GM21515 (cell line): ENCODE measurements around the gene USP32.
"Not testable (repeated sequence)": the region's sequence is repeated elsewhere in the genome, so short reads cannot be mapped to it uniquely, and the experiment has no call there.

Experiments
- ATAC-seq: cut with Tn5 transposase; IDR thresholded peaks from one replicate; pipeline ENCODE4 v1.9.1; 2021; ENCODE audit not compliant: unreplicated experiment

USP32 gene

DNA sequence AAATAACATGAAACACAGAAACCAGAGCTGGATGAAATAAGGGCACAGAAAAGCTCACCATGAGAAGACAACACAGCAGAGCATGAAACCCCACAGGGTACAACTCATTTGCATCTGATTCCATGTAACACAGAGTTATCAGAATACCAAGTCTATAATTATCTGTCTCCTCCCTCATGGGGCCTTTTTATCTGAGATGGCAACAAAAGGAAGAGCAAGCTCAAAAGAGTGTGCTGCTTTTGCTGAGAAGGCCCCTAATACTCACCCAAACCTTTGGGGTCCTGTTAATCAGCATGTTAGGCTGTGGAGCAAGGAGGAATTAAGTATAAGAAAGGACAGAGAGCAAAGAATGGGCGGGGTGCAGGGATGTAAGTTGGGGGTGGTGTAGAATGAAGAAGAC lies 205.6 kb downstream of the USP32 start:
- not testable (repeated sequence) for ATAC-seq

DNA sequence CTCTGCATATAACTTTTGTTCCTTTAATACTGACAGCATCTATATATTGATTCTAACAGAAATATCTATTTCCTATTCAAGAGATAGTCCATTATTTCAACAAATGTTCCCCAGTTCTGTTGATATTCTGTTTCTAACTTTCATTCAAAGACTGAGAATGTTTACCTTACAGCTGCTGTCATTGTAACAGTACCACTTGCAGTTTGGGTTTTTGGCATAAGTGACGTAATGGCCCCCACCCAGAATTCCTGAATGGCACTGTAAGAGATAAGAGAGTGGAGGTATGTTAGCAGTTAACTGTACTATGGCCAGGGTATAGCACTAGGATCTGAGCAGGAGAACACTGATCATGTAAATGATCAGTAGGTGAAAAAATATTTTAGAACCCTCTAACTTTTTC lies 211.6 kb downstream of the USP32 start:
- not testable (repeated sequence) for ATAC-seq

DNA sequence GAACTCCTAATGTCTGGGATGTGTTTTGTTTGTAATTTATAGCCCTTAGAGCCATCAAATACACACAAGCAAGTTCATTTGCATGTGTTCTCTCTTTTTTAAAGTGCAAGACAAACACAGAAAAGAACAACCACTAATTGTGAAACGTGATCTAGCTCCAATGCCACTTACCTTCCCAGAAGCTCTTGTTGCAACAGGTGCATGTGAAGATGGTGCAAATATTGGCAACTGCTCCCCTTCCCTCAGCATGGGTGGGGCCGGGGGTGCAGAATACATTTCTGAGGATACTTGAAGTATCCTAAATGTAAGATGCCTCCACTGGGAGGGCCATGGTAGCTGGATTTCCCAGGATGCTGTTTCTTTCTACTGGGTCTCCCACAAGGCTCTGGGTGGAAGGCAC lies 213.8 kb downstream of the USP32 start:
- not testable (repeated sequence) for ATAC-seq

DNA sequence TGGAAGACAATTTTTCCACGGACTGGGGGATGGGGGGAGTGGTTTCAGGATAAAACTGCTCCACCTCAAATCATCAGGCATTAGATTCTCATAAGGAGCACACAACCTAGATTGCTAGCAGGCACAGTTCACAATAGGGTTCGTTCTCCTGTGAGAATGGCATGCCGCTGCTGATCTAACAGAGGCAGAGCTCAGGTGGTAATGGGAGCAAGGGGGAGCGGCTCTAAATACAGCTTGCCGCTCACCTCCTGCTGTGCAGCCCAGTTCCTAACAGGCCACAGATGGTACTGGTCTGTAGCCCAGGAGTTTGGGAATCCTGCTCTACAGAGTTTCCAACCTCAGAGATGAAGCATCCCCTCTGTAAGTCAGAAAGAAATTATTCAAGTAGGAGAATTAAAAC lies 215.2 kb downstream of the USP32 start:
- not testable (repeated sequence) for ATAC-seq

DNA sequence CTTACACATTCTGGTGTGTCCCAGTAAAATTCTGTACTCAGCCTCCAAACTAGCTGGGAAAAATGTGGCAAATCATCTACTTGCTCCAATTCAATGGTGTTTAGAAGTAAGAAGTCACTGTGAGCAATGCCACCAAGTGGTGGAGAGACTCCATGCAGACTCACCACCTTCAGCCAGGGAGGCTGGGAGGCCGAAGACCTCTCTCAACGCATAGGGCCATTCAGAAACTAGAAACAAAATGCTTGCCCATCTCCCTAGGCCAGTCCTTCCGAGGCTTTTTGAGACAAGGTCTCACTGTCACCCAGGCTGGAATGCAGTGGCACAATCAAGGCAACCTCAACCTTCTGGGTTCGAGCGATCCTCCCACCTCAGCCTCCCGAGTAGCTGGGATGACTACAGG lies 217.2 kb downstream of the USP32 start:
- not testable (repeated sequence) for ATAC-seq

DNA sequence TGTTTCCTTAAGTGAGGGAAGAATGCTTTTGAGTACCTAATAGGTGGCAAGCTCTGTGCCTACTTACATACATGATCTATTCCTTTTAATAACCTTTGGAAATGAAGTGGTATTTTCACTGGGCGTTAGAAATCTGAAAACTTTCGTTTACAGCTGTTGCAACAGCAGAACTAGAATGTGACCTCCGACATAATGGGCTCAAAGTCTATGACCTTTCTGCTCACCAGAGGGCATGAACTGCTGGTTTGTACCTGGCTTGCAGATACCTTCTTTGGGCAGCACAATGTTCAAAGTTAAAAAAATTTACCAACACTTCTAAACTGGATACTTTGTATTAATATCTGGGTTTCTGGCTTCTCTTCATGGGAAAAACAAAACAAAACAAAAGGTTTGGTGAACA lies 217.9 kb downstream of the USP32 start:
- ATAC-seq, result no peak

DNA sequence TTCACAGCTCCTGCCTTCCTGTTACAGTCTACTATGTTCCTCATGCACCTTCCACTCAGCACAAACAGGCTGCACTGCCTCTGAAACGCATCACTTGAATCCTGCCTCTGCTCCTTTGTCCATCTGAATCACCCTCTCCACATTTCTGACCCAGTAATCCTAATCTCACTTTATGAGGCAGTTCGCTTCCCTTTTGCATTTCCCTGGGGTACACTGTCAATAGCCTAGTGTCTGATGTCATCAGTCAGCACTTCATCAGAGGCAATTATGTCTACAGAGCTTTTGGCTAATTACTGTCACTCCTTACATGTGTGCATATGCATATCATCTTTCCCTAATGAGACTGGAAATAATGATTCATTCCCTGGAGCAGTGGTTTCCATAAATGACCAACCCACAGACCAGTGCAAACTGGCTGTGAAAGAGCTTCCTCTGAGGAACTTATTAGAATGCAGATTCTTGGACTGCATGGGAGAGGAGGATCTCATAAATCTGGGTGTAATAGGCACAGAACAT lies 218.6 kb downstream of the USP32 start:
- no peak for ATAC-seq

DNA sequence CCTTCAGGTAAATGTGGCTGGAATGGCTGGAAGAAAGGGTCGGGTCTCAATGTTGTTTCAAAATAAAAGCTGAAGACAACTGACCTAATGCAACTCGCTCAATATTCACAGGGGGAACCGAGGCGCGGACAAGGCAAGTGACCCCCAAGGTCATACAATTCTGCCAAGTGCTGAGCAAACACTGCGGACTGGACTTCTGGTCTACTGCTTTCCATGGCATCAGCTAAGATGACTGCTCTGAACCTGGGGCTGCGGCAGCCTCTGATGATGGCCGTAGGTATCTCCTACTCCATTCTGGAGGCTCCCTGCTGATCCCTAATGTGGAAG lies 220.2 kb downstream of the USP32 start:
- no peak for ATAC-seq

DNA sequence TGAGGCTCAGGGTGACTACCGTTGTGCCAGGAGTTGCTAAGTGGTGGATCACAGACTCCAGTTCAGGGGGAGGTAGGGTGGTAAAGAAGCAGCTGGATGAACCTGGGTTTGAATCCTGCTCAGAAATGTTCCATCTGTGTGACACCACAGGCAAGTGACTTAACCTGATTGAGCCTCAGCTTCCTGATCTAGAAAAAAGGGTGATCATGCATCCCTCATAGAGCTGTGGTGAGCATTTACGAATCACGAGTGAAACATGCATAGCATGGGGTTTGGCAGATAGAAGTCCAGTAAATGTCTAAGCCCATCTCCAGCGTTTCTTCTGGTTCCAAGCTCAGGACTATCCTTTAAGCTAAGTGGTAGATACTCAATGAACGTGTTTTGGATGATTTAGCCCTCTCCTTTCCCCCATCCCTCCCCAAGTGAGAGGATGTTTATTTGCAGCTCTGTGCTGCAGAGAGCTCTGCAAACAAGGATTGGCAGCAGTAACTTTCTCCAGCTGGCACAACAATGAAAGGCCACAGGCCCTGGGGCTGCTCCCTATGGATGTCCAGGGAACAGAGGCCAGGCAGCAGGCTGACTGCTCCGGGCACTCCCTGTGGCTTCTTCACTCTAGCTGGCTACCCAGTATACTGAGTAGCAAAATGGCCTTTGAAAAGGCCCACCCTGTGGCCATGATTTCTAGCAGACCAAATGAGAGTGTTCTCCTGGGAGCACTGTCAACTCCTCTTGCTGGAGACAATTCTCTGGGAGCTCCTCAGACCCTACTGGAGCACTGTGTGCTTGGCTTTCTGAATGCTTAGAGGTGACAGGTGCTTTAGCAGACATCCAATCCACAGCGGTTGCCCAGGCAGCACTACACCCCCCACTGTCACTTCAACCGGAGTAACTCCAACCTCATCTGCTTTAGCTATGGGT lies 220.8 kb downstream of the USP32 start:
- ATAC-seq, result no peak

DNA sequence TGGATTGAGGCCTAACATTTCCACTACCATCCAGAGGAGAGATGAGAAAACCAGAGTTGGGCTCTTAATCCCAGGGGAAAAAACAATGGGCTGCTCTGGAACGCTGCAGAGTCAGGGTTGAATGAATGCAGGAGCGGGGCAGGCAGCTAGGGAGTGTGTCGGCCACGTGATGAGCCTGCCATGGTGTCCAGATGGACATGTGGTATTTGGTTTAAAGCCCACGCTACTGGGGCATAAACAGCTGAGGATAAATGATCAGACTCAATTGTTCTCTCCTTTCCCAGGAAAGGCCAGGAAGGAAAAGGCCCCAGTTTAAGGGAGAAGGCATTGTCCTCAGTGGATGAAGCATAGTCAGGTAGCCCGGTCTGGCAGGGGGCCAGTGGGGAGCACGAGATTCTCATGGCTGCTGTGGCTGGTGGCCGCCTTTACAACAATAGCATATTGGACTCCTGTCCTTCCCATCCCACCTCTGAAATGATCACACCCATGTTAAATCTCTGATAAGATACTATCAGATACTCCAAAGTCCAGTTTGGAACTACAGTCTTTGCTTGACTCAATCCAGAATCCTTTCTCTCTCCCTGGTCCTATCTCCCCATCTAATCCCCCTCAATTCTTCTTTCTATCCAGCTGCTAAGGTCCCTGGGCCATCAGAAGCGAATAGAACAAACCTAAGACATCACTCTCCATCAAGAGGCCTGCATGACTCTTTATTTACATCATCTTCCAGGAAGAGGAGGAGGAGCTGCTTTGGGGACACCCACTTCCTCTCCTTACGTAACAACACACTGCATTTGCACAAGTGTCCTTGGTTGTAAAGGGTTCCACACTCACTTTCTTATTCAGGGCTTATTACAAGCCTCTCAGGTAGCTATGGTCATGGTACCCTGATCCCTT lies 221.8 kb downstream of the USP32 start:
- ATAC-seq, result no peak

DNA sequence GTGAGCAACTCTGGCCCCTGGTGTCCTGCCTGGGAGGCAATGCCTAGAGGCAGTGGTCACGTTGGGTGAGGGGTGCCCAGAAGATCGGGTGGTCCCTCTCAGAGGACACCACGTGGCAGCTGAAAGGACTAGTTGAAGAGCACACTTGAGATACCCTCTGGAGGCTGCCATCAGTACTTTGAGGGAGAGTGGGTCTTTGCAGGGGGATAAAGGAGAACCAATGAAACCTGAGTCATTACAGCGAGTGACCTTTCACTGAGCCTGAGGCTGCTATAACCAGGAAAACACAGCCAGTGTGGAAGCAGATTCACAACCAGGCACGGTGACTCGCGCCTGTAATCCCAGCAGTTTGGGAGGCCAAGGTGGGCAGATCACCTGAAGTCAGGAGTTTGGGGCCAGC lies 223.3 kb downstream of the USP32 start:
- no peak for ATAC-seq

DNA sequence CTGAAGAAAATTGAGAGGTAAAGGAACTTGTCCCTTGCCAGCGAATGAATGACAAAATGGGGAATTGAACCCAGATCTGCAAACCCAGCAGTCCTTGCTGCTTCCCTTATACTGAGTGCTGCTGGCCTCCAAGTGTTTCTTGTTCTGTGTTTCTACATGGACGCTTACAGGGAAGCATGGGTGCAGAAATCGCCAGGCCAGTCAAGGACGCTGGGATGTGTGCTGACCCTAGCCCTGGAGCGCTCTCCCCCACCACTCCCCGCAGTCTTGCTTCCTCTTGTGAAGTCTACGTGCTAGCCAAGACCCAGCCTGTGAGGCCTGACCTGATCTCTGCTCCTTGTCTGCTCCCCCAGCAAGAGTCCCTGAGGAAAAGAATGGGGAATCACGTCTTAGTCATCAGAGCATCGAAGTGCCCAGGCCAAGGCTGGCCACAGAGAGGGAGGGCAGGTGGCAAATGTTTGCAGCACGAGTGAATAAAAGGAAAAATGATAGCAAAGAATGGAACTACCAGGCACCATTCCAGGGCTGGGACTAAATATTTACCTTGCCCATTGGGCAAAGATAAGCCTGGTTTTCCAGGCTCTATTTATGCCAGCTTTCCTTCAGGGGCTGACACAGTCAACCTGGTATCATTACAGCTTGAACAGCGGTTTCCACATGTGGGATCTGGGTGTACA lies 224.7 kb downstream of the USP32 start:
- ATAC-seq, result no peak

DNA sequence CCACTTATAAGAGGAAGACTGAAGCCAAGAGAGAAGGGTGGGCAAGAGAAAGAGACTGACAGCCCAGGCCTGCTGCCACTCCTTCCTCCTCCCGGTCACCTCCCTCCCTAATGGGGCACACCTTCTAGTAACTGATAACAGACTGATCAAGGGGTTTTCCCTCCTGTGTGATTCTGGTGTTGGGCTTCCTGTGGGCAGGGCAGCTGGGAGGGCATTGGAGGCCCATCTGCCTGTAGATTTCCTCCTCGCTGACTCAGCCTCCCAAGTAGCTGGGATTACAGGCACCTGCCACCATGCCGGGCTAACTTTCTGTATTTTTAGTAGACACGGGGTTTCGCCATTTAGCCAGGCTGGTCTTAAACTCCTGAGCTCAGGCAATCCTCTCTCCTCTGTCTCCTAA lies 226.0 kb downstream of the USP32 start:
- no peak for ATAC-seq

DNA sequence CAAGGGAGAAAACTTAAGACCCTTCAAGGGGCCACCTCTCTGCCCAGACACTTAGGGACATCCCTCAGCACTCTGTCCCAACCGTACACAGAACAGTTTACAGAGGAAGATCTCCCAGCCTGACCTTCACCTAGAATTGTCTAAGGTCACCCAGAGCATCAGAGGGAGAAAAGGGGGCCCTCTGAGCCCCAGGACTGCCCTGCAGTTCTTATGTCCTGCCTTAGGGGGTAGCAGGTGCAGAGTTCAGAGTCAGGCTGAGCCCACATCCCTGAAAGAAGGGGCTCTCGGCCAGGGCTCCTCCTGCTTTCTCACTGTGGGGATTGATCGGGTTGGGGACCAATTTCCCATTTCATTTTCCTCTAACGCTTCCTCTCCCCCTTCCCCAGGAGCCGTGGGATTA lies 226.7 kb downstream of the USP32 start:
- ATAC-seq, result no peak

DNA sequence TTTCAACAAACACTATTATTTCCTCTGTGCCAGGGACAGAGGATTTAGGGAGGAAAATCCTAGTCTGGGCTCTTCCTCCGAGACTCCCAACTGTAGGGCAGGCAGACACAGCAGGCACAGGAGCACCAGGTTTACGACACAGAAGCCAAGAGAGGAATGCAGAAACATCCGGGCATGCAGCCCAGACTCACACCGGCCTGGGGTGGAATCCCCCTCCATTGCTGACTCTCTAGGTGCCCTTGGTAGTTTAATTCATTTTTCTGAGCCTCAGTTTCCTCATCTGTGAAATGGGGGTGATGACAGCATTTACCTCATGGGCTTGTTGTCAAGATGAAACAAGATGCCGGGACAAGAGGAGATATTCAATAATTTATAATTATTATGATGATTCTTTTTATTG lies 227.2 kb downstream of the USP32 start:
- ATAC-seq, result no peak

DNA sequence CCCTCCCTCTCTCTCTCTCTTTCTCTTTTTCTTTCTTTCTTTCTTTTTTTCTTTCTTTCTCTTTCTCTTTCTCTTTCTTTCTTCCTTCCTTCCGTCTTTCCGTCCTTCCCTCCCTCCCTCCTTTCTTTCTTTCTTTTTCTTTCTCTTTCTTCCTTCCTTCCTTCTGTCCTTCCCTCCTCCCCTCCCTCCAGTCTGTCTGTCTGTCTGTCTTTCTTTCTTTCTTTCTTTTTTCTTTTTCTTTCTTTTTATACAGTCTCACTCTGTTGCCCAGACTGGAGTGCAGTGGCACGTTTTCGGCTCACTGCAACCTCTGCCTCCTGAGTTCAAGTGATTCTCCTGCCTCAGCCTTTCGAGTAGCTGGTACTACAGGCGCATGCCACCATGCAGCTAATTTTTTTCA lies 227.8 kb downstream of the USP32 start:
- no peak for ATAC-seq

DNA sequence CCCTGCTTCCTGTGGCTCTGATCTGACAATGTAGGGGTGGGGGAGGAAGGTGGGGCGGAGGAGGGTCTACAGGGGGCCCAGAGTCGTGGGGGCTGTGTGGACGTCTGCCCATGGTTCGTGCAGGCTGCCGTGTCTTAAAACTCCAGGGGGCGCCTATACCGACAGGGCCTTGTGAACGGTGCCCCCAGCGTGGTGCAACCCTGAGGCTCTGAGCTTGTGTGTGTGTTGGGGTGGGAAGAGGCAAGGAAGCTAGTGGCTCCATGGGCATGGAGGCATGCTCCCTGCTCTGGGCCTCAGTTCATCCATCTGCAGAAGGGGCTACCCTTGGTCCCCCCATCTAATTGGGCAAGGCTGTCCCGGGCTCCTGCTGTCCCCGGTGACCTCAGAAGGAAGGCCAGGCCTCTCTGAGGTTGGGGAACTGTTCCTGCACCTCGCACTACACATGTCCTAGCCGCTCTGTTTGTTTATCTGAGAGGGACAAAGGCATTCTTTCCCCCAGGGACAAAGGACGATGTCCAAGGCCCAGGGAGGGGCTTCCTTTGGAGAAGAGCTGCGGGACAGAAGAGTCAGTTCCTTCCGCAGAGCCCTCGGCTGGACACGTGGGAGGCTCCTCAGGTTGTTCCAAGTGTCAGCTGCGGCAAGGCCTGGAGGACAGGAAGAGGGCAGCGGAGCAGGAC lies 228.7 kb downstream of the USP32 start:
- no peak for ATAC-seq

DNA sequence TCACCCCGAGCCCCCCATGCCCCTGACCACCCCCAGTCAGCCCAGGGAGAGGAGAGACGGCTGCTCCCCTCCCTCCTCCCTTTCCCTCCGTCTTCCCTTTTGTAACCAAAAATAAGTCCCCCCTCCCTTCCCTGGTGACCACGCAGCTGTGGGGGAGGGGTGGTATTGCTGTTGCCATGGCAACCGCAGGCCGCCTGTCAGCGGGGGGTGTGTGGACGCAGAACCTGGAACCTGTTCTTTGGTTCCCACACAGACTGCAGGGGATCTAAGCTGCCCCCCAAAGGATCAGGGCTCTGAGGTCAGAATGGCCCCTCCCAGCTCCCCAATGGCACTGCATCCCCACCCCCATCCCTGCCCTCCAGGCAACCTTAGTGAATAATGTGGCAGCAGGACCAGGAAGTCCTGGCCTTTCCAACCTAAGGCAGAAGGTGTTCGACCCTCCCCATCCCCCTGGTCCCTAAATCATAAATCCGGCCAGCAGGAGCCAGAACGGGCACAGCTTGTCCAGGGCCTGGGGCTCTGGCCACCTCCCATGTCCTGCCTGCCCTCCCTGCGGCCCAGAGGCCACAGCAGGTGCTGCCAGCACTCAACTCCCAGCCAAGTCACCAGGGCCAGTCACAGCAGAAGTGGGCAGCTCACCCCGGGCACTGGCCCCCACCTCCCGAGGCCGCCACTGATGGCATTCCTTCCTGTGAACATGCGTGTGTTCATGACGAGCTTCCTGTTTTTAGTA lies 230.2 kb downstream of the USP32 start:
- no peak for ATAC-seq

DNA sequence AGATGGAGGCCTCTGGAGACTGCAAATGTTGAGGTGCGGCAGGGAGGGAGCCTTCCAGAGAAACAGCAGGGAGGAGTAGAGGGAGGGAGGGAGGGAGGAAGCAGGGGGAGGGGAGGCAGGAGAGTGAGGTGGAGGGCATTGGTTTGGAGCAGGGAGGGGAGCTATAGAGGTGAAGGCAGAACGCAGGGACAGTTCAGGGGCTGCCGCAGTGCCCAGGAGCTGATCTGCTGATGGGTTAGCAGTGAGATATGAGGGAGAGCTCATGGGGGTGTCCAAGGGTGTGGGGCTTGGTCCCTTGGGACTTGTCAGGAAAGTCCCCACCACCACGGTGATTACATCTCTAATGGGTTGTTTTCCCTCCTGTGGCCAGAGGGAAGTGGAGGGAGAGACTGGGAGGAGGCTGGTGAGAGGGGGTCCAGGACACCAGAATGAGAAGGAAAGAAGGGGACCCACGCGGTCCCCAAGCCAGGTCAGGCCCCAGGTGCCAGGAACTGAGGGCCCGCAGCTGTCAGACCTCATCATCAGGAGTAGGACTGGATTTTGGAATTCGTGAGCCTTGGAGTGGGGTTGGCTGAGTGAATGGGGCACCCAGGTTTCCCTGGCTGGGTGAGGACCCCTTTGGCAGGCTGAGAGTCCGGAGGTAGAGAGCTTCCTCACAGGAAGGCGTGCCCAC lies 231.0 kb downstream of the USP32 start:
- ATAC-seq, result no peak

DNA sequence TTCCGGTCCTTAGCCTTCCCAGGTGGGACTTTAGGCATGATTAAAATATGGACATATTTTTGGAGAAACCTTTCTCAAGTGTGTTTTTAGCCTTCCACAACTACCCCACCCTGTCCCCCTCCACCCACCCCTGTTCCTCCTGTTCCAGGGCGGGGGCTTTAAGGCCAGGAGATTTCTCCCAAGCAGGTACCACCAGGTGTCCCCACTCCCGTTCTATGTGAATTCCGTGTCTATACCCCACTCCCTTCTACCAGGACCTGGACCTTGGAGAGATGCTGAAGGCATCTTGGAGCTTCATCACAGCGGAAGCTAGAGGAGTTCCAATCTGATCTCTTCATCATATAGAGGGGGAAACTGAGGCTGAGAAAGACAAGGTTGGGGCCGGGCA lies 232.5 kb downstream of the USP32 start:
- no peak for ATAC-seq
